ENCODE measurements around the gene SLCO3A1. TPM values are rescaled to one million over a fixed set of nuclear protein-coding genes. Genes with fewer than 3 reads are reported as not detected.

Gene SLCO3A1
- total RNA-seq, 2 experiments from 2014 or later = 8.5 to 40.0 TPM

GRCh38 chr15:92049290-92049989, 195.9 kb downstream of the SLCO3A1 start:
- H3K9me3 ChIP-seq (ENCODE audit: low read length) = no peaks in the 10 kb centered on the region
- ChIA-PET CTCF (ENCODE audit: unreplicated experiment) (no interaction called here), POLR2A (no interaction called here)
- no peak for TF ChIP-seq CTCF (conservative IDR thresholded peaks at IDR 0.05; ENCODE audit: low read length)
- TF ChIP-seq EZH2phosphoT487 (IDR thresholded peaks at IDR 0.05; ENCODE audit: borderline replicate concordance, low read depth, low read length) = no peak
- H2AFZ ChIP-seq (ENCODE audit: low read length) = no peak overlapping the region
- intact Hi-C loops (cut with micrococcal nuclease; ENCODE audit: unreplicated experiment) = no loop called here
- no peak overlapping the region for H3K4me3 ChIP-seq (ENCODE audit: low read depth, low read length, poor library complexity, severe bottlenecking)
- DNase-seq (ENCODE audit: low spot score) = no peak
- H3K4me2 ChIP-seq (ENCODE audit: low read length) = no peak overlapping the region
- H3K27ac ChIP-seq (ENCODE audit: low read depth, low read length, poor library complexity, severe bottlenecking) = no peak overlapping the region
- H3K36me3 ChIP-seq (ENCODE audit: insufficient read depth, low read length) = no peaks in the 10 kb centered on the region
- peaks cover 11% of the 10 kb centered on the region for H4K20me1 ChIP-seq (ENCODE audit: insufficient read depth, low read length)
- H3K9me2 ChIP-seq (ENCODE audit: insufficient read depth, low read length) = no peaks in the 10 kb centered on the region
- BruUV-seq (replicated peaks) = no TSS peak
- H3K79me2 ChIP-seq (ENCODE audit: insufficient read depth, low read depth, low read length) = no peaks in the 10 kb centered on the region
- H3K4me1 ChIP-seq (ENCODE audit: insufficient read depth, low read length, poor library complexity, severe bottlenecking) = no peaks in the 10 kb centered on the region

- DNase-seq (ENCODE audit: low spot score) = no peak
- intact Hi-C loops (cut with micrococcal nuclease; ENCODE audit: unreplicated experiment) = no loop called here
- Histone ChIP-seq H3K4me3 (ENCODE audit: low read depth, low read length, poor library complexity, severe bottlenecking) (no peak overlapping the region), H3K4me2 (ENCODE audit: low read length) (no peak overlapping the region), H3K79me2 (ENCODE audit: insufficient read depth, low read depth, low read length) (no peaks in the 10 kb centered on the region), H4K20me1 (ENCODE audit: insufficient read depth, low read length) (peaks cover 10% of the 10 kb centered on the region), H2AFZ (ENCODE audit: low read length) (no peak overlapping the region), H3K9me3 (ENCODE audit: low read length) (no peaks in the 10 kb centered on the region), H3K9me2 (ENCODE audit: insufficient read depth, low read length) (no peaks in the 10 kb centered on the region), H3K27ac (ENCODE audit: low read depth, low read length, poor library complexity, severe bottlenecking) (no peak overlapping the region), H3K4me1 (ENCODE audit: insufficient read depth, low read length, poor library complexity, severe bottlenecking) (no peaks in the 10 kb centered on the region), H3K36me3 (ENCODE audit: insufficient read depth, low read length) (no peaks in the 10 kb centered on the region)
- ChIA-PET CTCF (ENCODE audit: unreplicated experiment) (no interaction called here), POLR2A (no interaction called here)
- no TSS peak for BruUV-seq (replicated peaks)
- TF ChIP-seq EZH2phosphoT487 (IDR thresholded peaks at IDR 0.05; ENCODE audit: borderline replicate concordance, low read depth, low read length) (no peak), CTCF (conservative IDR thresholded peaks at IDR 0.05; ENCODE audit: low read length) (no peak)
Measured at GRCh38 chr15:92050220-92050898, 196.9 kb downstream of the SLCO3A1 start.

GRCh38 chr15:92051716-92052115, 198.2 kb downstream of the SLCO3A1 start:
- BruUV-seq (replicated peaks) = no TSS peak
- no peak overlapping the region for H3K4me2 ChIP-seq (ENCODE audit: low read length)
- no peaks in the 10 kb centered on the region for H3K4me1 ChIP-seq (ENCODE audit: insufficient read depth, low read length, poor library complexity, severe bottlenecking)
- no peak overlapping the region for H3K4me3 ChIP-seq (ENCODE audit: low read depth, low read length, poor library complexity, severe bottlenecking)
- no peak for DNase-seq (ENCODE audit: low spot score)
- H3K9me2 ChIP-seq (ENCODE audit: insufficient read depth, low read length) = no peaks in the 10 kb centered on the region
- no peaks in the 10 kb centered on the region for H3K79me2 ChIP-seq (ENCODE audit: insufficient read depth, low read depth, low read length)
- intact Hi-C loops (cut with micrococcal nuclease; ENCODE audit: unreplicated experiment) = no loop called here
- H3K27ac ChIP-seq (ENCODE audit: low read depth, low read length, poor library complexity, severe bottlenecking) = no peak overlapping the region
- CTCF ChIA-PET (ENCODE audit: unreplicated experiment) = no interaction called here
- TF ChIP-seq EZH2phosphoT487 (IDR thresholded peaks at IDR 0.05; ENCODE audit: borderline replicate concordance, low read depth, low read length) (no peak), CTCF (conservative IDR thresholded peaks at IDR 0.05; ENCODE audit: low read length) (no peak)
- no peaks in the 10 kb centered on the region for H3K9me3 ChIP-seq (ENCODE audit: low read length)
- no peak overlapping the region for H2AFZ ChIP-seq (ENCODE audit: low read length)
- no peaks in the 10 kb centered on the region for H3K36me3 ChIP-seq (ENCODE audit: insufficient read depth, low read length)
- peaks cover 4% of the 10 kb centered on the region; the same call in 1 of the 2 replicates for H4K20me1 ChIP-seq (ENCODE audit: insufficient read depth, low read length)
- POLR2A ChIA-PET = no interaction called here
